OCI-LY1 (cell line): ENCODE data around the gene PCSK6.

Experiments
- H2AFZ ChIP-seq: fragments of 200-600 bp; sonication (generic), shearing (Covaris generic); 2 replicates; pipeline ENCODE4 v1.6.0; 2014; ENCODE audit warnings: antibody characterized with exemption, mild to moderate bottlenecking, low read length
- H3F3A ChIP-seq: fragments of 200-600 bp; sonication (generic), shearing (Covaris generic); 2 replicates; pipeline ENCODE4 v1.6.0; 2014; ENCODE audit warnings: mild to moderate bottlenecking, antibody characterized with exemption, low read length, moderate library complexity; ENCODE audit not compliant: insufficient read depth
- H3K27ac ChIP-seq: fragments of 200-600 bp; sonication (generic); 2 replicates; pipeline ENCODE4 v1.5.1; 2014; ENCODE audit warnings: low read length, mixed run types, mild to moderate bottlenecking, low read depth; ENCODE audit not compliant: poor library complexity, severe bottlenecking
- H3K27me3 ChIP-seq: fragments of 200-600 bp; sonication (generic); 2 replicates; pipeline ENCODE4 v1.6.0; 2014; ENCODE audit warnings: antibody characterized with exemption, mild to moderate bottlenecking, low read length, moderate library complexity; ENCODE audit not compliant: insufficient read depth
- H3K36me3 ChIP-seq: fragments of 200-600 bp; sonication (generic); 2 replicates; pipeline ENCODE4 v1.6.1; 2014; ENCODE audit warnings: mild to moderate bottlenecking, antibody characterized with exemption, low read length, moderate library complexity, mixed read lengths; ENCODE audit not compliant: insufficient read depth
- H3K4me1 ChIP-seq: fragments of 200-600 bp; sonication (generic); 2 replicates; pipeline ENCODE4 v1.5.1; 2014; ENCODE audit warnings: mild to moderate bottlenecking, low read length, moderate library complexity; ENCODE audit not compliant: insufficient read depth, severe bottlenecking
- H3K4me2 ChIP-seq: fragments of 200-600 bp; sonication (generic), shearing (Covaris generic); 2 replicates; pipeline ENCODE4 v1.6.1; 2014; ENCODE audit warnings: low read length
- H3K4me3 ChIP-seq: fragments of 200-600 bp; sonication (generic); 2 replicates; pipeline ENCODE4 v1.5.1; 2014; ENCODE audit warnings: low read length, low read depth, mild to moderate bottlenecking, mixed read lengths; ENCODE audit not compliant: poor library complexity, severe bottlenecking
- H3K79me2 ChIP-seq: fragments of 200-600 bp; shearing (Covaris generic); 2 replicates; pipeline ENCODE4 v1.6.1; 2016; ENCODE audit warnings: mixed run types, low read length, mixed read lengths; ENCODE audit not compliant: insufficient read depth
- H3K9ac ChIP-seq: fragments of 200-600 bp; sonication (generic), shearing (Covaris generic); 2 replicates; pipeline ENCODE4 v1.6.1; 2014; ENCODE audit warnings: mild to moderate bottlenecking, low read length, mixed read lengths
- H3K9me2 ChIP-seq: fragments of 200-600 bp; sonication (generic), shearing (Covaris generic); 2 replicates; pipeline ENCODE4 v1.6.1; 2014; ENCODE audit warnings: low read depth, mild to moderate bottlenecking, low read length, mixed read lengths
- H3K9me3 ChIP-seq: fragments of 200-600 bp; shearing (Covaris generic); 2 replicates; pipeline ENCODE4 v1.6.1; 2014; ENCODE audit warnings: low read length, mixed read lengths
- H4K20me1 ChIP-seq: fragments of 200-600 bp; sonication (generic), shearing (Covaris generic); 2 replicates; pipeline ENCODE4 v1.6.0; 2016; ENCODE audit warnings: mild to moderate bottlenecking, low read length; ENCODE audit not compliant: insufficient read depth
- CTCF ChIP-seq: fragments of 200-600 bp; sonication (generic), shearing (Covaris generic); IDR thresholded peaks from 2 replicates; pipeline ENCODE4 v1.5.1; 2017; ENCODE audit warnings: mild to moderate bottlenecking, antibody characterized with exemption, low read length, moderate library complexity, mixed read lengths
- EZH2 ChIP-seq: fragments of 200-600 bp; sonication (generic), shearing (Covaris generic); IDR thresholded peaks from 2 replicates; pipeline ENCODE4 v1.8.0; 2017; ENCODE audit warnings: borderline replicate concordance, mixed run types, mild to moderate bottlenecking, antibody characterized with exemption, low read length, moderate library complexity, mixed read lengths

The PCSK6 gene

DNA sequence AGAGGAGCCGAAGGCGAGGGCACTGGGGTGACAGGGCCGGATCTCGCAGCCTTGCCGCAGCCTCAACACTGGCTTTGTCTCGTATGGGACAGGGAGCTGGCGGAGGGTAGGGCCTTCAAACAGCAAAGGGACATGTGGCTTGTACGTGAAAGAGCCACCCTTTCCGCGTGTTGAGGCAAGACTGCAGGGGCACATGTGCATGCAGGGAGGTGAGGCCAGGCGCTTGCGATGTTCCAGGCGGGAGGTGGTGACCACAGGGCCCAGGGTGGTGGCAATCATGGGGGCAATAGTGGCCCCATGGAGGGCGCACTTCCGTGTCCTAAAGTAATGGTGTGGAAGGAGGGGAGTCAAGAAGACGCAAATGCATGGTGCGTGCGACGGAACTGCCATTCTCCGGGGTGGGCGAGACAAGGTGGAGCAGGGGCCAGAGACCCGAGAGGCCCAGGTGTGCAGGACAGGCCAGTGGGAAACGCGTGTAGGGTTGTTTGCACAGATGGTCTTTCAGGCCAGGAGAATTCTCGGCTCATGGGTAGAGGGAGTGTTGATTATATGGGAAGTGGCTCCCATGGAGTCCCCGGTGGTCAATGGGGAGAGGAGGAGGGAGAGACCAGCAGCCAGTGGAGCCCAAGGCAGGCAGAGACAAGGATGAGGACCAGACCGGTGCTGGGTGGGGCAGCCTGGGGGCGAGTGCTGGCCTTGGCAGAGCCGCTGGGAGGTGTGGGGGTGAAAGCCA lies 45.8 kb upstream of the PCSK6 start:
- Histone ChIP-seq H3K4me3 (no peak overlapping the region), H3K9ac (no peak overlapping the region), H3F3A (no peaks in the 10 kb centered on the region), H3K9me3 (no peaks in the 10 kb centered on the region), H3K9me2 (no peaks in the 10 kb centered on the region), H4K20me1 (no peaks in the 10 kb centered on the region), H3K27me3 (peaks cover 10% of the 10 kb centered on the region; the same call in 1 of the 2 replicates), H3K4me2 (no peak overlapping the region), H2AFZ (no peak overlapping the region), H3K4me1 (no peaks in the 10 kb centered on the region), H3K27ac (no peak overlapping the region), H3K36me3 (no peaks in the 10 kb centered on the region), H3K79me2 (no peaks in the 10 kb centered on the region)
- TF ChIP-seq CTCF (no peak), EZH2 (no peak)

DNA sequence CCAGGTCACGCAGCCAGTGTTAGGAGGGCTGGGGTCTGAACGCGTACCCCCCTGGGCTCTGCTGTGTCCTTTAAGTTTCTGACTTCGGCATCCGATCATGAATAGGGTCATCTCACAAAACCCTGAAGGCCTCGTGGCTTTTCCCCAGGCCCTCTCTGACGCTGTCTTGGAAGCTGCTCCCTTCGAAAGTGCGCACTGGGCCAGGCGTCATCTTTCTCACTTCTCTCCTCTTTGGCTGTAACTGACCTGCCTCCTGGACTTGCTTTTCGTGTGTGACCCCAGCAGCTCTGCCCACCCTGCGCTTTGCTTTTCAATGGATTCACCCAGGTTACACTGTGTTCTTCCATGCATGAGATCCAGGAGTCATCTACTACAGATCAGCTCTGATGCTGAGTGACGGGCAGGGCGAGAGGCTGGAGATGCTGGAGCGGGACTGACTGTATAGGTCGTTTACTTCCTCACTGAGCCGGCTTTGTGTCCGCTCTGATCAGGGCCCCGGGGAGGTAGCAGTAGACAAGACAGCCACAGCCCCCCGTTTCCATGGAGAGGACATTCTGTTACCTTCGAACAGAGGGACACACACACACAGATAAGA lies 45.0 kb upstream of the PCSK6 start:
- Histone ChIP-seq H3K27ac (no peak overlapping the region), H3K36me3 (no peaks in the 10 kb centered on the region), H3K9ac (no peak overlapping the region), H2AFZ (no peak overlapping the region), H3K9me3 (no peaks in the 10 kb centered on the region), H3K79me2 (no peaks in the 10 kb centered on the region), H3K9me2 (no peaks in the 10 kb centered on the region), H3K4me3 (no peak overlapping the region), H3K4me2 (no peak overlapping the region), H3K4me1 (no peaks in the 10 kb centered on the region), H3K27me3 (peaks cover 10% of the 10 kb centered on the region; the same call in 1 of the 2 replicates), H3F3A (no peaks in the 10 kb centered on the region), H4K20me1 (no peaks in the 10 kb centered on the region)
- TF ChIP-seq CTCF (no peak), EZH2 (no peak)

- H3K9ac ChIP-seq = no peak overlapping the region
- H4K20me1 ChIP-seq = no peaks in the 10 kb centered on the region
- H2AFZ ChIP-seq = no peak overlapping the region
- no peak for TF ChIP-seq EZH2
- TF ChIP-seq CTCF = no peak
- no peaks in the 10 kb centered on the region for H3F3A ChIP-seq
- no peaks in the 10 kb centered on the region for H3K9me2 ChIP-seq
- H3K4me1 ChIP-seq = no peaks in the 10 kb centered on the region
- H3K27ac ChIP-seq = no peak overlapping the region
- no peaks in the 10 kb centered on the region for H3K79me2 ChIP-seq
- H3K4me3 ChIP-seq = no peak overlapping the region
- H3K27me3 ChIP-seq = peaks cover 7% of the 10 kb centered on the region; the same call in 1 of the 2 replicates
- H3K4me2 ChIP-seq = no peak overlapping the region
- no peaks in the 10 kb centered on the region for H3K36me3 ChIP-seq
- H3K9me3 ChIP-seq = no peaks in the 10 kb centered on the region
These were observed 44.0 kb upstream of the PCSK6 start for GRCh38 chr15:101533371-101534140.
